GM21381 (cell line): ENCODE data around the gene MMD2.
"Not testable (repeated sequence)": the region's sequence is repeated elsewhere in the genome, so short reads cannot be mapped to it uniquely, and the experiment has no call there.

ENCODE experiments used
- ATAC-seq: cut with Tn5 transposase; IDR thresholded peaks from one replicate; pipeline ENCODE4 v1.9.1; 2021; ENCODE audit warnings: mild to moderate bottlenecking, moderate library complexity; ENCODE audit not compliant: unreplicated experiment

Gene MMD2, protein sequence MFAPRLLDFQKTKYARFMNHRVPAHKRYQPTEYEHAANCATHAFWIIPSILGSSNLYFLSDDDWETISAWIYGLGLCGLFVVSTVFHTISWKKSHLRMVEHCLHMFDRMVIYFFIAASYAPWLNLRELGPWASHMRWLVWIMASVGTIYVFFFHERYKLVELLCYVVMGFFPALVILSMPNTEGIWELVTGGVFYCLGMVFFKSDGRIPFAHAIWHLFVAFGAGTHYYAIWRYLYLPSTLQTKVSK

DNA sequence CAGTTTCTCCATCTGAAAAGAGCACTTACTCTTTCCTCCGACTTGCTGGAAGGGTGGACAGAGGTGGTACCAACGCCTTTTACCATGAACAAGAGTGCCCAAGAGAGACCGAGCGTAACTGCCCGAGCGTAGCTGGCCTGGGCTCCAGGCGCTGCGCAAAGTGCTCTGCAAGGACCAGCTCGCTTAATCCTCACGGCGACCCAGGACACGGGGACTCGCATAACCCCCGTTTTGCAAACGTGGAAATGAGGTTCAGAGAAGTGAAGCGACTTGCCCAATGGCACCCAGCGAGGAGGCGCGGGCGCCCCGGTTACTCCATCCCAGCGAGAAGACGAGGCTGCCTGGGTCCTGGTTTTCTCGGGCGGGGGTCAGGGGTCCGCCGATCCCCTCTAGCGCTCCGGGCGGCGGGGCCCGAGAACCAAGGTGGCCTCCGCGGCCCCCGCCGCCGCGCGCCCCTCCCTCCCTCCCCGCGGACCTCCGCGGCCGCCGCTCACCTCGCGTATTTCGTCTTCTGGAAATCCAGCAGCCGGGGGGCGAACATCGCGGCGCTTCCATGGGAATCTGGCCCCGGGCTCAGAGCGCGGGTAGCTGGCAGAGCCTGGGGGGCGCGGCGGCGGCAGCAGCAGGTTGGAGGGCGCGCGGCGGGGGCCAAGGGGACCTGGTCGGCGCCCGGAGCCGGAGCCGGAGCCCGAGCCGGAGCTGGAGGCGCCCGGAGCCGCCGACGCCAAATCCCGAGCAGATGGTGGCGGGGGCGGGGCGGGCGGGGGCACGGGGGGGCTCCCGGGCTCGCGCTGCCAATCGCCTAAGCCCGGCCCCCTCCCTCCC lies at the start of gene MMD2:
TSS of gene MMD2 (minus strand) at position 711 of the 825 bp plus-strand sequence. CDS start at position 541, 170 bp downstream.
- no peak for ATAC-seq

DNA sequence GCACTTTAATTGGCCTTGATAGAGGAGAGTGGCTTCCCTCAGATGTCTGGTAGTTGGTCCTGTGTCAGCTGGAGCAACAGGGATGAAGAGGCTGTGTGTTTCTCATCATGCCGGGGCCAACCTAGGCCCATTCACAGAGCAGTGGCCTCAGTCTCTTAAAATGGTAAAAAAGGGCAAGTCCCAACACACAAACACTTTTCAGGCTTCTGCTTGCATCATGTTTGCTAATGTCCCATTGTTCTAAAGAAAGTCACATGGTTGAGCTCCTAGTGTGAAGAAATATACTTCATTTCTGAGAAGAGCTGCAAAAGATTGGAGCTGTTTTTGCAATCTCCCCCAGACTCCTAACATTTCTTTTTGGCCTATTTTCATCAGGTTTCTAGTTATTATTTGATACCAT lies 46.1 kb upstream of the MMD2 start:
- ATAC-seq = no peak

DNA sequence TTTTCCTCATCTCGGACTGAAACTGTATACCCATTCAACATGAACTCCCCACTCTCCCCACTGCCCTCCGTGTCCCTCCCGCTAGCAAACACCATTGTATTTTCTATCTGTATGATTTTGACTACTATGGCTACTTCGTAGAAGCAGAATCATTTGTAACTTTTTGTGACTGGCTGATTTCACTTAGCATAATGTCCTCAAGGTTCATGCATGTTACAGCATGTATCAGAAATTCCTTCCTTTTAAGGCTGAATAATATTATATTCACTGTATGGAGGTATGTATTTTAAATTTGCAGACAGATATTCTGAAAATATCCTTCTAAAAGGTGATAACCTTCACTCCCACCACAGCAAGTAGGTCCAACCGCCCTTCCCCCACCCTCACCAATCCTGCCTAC lies 42.9 kb upstream of the MMD2 start:
- no peak for ATAC-seq

DNA sequence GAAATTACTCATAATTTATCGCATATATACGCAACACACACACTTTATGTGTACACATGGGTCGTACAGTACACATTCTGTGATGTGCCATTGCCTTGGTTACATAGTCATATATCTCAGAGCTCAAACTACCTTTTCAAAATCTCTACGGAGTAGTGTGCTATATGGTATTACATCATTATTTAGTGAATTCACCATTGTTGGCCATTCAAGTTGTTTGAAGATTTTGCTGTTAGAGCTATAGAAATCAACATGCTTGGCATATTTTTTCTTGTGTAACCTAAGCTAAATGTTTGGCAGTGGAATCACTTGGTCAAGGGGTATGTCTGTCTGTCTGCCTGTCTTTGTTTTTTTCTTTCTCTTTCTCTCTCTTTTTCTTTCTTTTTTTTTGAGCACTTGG lies 42.0 kb upstream of the MMD2 start:
- ATAC-seq = no peak

DNA sequence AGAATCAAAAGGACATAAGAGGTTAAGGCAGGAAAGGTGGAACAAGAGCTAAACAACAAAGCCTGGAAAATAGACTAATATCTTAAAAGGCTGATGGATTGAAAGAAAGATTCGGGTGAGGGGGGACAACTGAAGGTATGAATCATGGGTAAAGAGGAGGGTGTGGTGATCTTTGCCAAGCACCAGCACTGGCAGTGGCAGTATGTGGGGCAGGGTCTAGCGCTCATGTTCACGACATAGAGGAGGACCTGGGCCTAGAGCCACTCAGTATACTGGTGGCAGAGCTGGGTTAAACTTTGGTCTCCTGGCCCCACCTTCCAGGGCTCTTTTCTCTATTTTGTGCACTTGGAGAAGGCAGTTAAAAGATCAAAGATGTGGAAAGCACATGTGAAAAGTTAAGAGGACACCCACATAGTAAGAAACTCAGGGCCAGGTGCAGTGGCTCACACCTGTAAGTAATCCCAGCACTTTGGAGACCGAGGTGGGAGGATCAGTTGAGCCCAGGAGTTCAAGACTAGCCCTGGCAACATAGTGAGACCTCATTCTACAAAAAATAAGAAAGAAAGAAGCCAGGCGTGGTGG lies 40.5 kb upstream of the MMD2 start:
- no peak for ATAC-seq

DNA sequence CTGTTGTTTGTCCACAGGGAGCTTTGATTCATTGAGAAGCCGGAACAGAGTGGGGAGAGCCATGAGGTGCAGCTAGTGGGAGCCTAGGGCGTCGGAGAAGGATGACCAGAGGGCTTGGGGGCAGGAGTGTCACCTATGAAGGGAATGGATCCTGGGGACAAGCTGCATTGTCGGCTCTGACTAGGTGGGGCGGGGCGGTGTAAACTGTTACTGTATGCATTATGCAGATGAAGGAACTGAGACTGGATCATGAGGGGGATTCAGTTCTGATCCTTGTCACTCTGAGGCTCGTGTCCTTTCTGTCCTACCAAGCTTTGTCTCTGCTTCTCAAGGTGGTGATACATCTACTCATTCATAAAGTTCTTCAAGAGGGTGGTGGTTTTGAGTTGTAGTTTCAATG lies 39.9 kb upstream of the MMD2 start:
- no peak for ATAC-seq

DNA sequence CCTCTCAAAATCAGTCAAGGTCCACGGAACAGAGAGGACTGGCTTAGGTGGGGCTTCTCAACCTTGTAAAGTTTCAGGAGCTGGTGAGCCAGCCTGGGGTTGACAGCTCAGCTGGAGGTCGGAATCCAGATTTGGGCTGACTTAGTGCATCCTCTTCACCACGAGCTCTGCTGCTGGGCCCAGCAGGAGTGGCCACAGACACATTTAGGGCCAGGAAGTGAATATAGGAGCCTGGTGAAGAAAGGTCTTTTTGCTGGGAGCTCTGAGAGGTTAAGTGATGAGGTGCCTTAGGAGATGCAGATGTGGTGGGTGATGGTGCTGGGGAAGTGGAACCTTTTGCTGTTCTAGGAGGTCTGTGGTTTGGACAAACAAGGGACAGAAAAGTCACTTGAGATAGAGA lies 39.3 kb upstream of the MMD2 start:
- ATAC-seq = no peak

DNA sequence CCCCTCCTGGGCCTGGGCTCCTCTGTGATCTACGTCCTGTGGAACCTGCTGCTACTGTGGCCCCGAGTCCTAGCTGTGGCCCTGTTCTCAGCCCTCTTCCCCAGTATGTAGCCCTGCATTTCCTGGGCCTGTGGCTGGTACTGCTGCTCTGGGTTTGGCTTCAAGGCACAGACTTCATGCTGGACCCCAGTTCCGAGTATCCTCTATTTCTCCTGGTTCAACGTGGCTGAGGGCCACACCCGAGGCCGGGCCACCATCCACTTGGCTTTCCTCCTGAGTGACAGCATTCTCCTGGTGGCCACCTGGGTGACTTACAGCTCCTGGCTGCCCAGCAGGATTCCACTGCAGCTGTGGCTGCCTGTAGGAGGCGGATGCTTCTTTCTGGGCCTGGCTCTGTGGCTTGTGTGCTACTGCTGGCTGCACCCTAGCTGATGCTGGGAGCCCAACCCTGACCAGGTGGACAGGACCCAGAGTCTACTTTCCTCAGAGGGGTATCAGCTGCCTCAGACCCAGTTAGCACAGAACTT lies 37.8 kb upstream of the MMD2 start:
- ATAC-seq = no peak

DNA sequence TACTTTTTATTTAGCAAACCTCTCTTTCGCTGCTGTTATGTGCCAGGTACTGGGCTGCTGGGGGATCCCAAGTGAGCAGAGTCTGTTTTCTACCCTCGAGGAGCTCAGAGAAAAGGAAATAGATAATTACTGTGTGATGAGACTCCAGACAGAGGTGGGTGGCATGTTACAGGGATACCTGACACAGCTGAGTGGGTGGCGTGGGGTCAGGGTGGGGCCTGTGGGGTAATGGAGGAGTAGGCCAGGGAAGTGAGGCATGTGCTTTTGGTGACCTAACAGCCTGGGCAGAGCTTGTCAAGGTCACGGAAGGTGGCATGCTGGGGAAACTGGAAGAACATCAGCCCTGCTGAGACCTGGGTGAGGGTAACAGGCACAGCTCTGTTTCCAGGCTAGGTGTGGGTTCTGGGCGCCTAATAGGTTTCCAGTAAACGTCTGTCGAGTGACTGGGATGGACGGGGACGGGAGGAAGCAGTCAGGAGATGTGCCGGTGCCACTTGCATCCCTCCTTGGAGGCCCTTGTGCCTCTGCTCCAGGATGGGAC lies 36.5 kb upstream of the MMD2 start:
- no peak for ATAC-seq

DNA sequence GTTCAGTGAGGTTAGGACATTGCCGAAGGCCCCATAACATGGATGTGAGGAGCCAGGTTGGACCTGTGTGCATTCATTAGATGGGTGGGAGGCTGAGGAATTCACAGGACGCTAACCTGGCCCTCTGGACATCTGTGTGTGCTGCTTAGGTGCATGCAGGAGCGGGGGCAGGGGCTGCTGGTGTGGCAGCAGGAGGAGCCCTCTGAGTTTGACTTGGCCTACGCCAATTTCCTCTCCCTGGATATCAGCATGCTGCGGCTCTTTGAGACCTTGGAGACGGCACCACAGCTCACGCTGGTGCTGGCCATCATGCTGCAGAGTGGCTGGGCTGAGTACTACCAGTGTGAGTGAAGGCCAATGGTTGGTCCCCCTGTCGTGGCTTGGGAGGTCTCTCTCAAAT lies 34.5 kb upstream of the MMD2 start:
- no peak for ATAC-seq

DNA sequence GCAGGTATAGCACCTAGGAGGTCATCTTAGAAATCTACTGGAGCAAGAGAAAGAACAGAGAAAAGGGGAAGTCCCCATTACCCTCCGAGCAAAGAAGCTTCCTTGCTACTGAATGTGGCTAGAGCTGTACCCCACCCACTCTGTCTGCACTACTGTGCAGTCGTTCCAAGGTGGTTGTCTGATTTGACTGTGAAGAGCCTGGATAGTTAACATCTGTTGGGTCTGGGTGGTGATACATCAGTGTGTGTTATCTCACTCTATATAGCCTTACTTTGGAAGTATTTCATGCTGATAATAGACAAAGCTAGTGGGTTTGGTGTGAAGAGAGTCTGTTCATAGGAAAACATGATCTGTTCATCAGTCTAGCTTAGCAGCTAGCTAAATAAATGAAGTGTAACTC lies 23.8 kb upstream of the MMD2 start:
- ATAC-seq = peak; percentile 70

DNA sequence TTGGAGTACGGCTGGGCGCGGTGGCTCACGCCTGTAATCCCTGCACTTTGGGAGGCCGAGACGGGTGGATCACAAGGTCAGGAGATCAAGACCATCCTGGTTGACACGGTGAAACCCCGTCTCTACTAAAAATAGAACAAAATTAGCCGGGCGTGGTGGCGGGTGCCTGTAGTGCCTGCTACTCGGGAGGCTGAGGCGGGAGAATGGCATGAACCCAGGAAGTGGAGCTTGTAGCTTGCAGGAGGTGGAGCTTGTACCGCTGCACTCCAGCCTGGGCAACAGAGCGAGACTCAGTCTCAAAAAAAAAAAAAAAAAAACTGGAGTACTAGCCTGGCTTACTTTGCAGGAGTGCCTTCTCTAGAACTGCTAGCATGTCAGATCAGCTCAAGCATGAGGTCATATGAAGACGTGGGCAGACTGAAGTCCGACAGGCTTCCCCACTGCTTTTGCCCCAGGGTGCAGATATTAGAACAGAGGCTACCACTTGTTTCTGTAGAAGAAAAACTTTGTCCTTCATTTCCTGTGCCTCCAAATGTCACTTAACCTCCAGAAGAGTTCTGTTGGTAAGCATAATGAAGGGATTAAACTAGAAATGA lies 22.4 kb upstream of the MMD2 start:
- not testable (repeated sequence) for ATAC-seq

DNA sequence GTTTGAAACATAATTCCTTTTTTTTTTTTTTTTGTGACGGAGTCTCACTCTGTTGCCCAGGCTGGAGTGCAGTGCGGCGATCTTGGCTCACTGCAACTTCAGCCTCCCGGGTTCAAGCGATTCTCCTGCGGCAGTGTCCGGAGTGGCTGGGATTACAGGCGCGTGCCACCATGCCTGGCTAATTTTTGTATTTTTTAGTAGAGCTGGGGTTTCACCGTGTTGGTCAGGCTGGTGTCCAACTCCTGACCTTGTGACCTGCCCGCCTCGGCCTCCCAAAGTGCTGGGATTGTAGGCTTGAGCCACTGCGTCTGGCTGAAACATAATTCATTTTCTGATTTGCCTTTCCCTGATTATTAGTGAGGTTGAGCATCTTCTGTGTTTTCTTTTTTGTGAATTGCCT lies 16.6 kb upstream of the MMD2 start:
- ATAC-seq = not testable (repeated sequence)

DNA sequence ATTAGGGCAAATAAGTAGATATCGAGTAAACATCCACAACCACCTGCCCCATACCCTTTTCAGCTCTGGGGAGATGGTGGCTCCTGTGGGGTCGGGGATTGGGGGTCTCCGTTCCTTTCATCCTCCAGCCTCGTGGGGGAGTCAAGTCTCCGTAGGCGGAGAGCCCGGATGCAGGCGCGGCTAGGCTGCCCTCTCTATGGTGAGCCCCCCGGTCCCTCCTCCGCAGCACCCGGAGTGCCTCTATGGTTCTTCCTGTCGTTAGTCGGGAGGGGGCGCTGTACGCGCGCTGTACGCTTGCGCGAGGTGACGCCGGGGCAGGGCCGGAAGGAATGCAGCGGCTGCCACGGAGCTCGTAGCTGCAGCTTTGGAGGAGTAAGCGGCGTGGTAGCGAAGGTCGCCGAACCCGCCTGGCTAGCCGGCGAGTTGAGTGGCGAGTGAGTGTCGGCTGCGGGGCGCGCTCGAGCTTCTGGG lies 14.8 kb upstream of the MMD2 start:
- ATAC-seq = peak; percentile 94

DNA sequence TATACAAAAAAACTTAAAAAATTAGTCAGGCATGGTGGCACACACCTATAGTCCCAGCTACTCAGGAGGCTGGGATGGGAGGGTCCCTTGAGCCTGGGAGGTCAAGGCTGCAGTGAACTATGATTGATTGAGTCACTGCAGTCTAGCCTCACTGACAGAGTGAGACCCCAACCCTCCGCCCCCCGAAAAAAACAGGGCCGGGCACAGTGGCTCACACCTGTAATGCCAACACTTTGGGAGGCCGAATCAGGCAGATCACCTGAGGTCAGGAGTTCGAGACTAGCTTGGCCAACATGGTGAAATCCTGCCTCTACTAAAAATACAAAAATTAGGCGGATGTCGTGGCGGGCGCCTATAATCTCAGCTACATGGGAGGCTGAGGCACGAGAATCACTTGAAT lies 13.5 kb upstream of the MMD2 start:
- not testable (repeated sequence) for ATAC-seq

DNA sequence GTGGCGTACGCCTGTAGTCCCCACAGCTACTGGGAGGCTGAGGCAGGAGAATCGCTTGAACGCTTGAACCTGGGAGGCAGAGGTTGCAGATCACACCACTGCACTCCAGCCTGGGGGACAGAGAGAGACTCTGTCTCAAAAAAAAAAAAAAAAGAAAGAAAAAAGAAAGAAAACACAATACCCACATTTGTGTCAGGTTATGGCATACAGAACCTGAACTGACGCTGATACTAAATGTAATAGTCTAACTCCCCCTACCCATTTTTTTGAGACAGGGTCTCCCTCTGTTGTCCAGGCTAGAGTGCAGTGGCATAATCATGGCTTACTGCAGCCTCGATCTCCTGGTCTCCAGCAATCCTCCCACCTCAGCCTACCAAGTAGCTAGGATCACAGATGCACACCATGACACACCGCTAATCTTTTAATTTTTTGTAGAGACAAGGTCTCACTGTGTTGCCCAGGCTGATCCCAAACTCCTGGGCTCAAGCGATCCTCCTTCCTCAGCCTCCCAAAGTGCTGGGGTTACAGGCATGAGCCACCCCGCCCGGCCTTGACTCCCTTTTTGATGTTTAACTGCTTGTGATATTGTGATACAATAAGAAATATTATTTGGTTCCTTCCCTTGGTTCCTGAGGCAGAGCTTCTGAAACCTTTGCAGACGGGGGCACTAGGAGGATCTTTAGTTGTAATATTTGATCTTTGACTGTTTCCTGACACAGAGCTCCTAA lies 6.5 kb upstream of the MMD2 start:
- ATAC-seq = no peak

DNA sequence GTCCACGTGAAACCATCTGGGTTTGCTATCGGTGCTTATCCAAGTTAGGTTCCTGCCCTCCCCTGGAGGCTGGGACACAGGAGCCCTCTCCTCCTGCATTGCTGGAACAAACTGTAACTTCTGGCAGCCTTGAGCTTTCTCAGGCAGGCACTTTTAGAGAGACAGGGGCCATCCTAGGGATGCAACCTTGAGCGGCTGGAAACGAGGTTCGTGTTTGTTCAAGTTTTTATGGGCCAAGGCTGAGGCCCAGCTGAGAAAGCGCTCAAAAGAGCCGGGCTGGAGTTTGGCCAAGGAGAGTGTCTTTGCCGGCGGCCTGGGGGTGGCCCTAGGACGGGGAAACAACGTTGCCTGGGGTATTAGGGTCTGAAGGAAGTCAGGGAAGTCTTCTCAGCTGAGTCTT lies 5.5 kb upstream of the MMD2 start:
- no peak for ATAC-seq

DNA sequence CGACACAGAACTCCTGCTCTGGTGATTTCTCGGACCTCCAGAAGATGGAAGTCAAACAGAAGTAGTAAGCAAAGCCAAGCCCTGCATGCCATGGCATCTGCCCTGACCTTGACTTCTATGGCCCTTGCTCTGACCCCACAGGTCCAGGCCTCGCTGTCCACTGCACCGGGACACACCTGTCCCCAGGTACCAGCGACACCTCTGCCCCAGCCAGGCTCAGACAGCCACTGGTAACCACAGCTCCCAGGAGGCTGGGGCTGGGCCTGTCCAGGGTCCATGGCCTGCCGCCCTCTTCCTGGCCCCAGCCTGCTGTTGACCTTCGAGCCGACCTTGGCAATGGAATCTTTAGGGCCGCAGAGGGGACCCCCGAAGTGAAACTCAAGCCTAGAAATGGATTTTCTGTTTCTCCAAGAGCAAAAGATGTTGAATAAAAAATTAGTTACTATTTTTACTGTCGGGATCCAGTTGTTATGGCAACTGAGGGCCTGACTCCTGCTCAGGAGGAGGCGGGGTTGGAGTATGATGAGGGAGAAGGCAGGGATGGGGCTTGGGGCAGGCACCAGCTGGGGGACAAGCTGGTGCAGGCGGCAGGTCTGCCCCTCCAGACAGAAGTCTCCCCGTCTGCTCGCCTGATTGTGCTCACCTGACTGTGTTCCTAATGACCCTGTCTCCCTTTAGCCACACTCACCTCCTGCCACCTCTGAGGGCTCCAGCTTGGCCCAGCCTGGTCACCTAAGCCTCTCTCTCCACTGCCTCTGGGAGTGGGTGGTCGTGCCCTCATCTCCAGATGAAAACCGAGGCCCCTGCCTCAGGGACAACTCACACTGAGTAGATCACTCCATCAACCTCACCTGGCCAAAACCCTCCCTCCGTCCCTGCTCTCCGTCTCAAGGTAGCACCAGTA lies 4.1 kb upstream of the MMD2 start:
- ATAC-seq = no peak

DNA sequence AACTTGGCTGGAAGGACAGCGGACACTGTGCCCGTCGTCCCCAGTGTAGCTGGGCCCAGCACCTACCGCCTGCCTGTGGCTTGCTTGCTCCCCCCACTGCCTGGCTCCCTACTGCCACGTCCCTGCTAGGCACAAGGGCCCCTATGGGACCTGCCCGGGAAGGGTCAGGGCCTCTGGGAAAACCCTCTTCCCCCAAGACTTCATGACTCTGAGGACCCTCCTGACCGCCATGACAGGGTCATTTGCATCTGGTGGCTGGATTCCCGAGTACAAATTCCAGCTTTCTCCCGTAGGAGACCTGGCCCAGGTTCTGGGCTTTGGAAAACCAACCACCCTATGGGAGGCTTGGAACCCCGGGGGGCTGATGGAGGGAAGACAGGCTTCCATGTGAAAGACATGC lies 1.4 kb upstream of the MMD2 start:
- no peak for ATAC-seq
